GM18502 (cell line): Measurements from ENCODE around the gene GALR1.
"Not testable (repeated sequence)": the region's sequence is repeated elsewhere in the genome, so short reads cannot be mapped to it uniquely, and the experiment has no call there.

Source experiments
- ATAC-seq: cut with Tn5 transposase; IDR thresholded peaks from one replicate; pipeline ENCODE4 v1.9.1; 2021; ENCODE audit warnings: mild to moderate bottlenecking; ENCODE audit not compliant: unreplicated experiment, poor library complexity

GALR1 gene, protein sequence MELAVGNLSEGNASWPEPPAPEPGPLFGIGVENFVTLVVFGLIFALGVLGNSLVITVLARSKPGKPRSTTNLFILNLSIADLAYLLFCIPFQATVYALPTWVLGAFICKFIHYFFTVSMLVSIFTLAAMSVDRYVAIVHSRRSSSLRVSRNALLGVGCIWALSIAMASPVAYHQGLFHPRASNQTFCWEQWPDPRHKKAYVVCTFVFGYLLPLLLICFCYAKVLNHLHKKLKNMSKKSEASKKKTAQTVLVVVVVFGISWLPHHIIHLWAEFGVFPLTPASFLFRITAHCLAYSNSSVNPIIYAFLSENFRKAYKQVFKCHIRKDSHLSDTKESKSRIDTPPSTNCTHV

GRCh38 chr18:77249569-77250500, at the start of gene GALR1:
TSS of gene GALR1 (plus strand) at chr18:77249848. CDS start at chr18:77250549, 701 bp downstream.
- ATAC-seq: no peak

DNA sequence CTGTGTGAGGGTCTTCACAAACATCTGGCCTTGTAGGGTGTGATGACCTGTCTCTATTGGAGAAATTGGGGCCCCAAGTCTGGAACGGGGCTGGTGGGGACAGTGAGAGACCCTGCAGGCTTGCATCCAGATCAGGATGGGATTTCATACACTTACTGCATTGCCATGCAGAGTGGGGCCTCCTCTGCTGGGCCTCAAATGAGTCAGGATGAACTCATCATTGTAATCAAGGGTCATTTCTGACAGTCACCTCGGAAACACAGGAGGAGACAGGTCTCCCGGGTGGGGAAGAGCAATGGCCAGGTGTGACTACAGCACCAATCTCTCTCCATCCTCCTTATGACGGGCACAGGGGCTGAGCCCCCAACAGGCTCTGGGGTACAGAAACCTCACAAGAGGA, 48.1 kb upstream of the GALR1 start:
- no peak for ATAC-seq

- ATAC-seq: no peak
Observed at GRCh38 chr18:77202329-77202728, 47.3 kb upstream of the GALR1 start.

- no peak for ATAC-seq
Observed at GRCh38 chr18:77203071-77203470, 46.6 kb upstream of the GALR1 start.

- ATAC-seq: no peak
Observed at GRCh38 chr18:77203851-77204250, 45.8 kb upstream of the GALR1 start.

DNA sequence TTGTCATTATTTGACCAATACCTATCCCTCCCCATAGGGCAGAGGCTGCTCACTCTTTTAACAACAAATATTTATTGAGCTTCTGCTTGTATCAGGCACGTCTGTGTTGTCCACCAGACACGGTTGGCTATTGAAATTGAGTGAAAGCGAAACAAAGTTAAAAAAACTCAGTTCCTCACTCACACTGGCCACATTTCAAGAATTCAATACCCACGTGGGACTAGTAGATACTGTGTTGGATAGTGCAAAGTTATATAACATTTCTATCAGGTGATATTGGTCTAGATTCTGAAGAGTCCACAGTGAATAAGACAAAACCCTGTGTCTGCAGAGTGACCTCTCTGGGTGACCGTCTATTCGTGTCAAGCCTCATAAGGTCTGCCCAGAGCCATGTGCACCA, 43.9 kb upstream of the GALR1 start:
- ATAC-seq: no peak

DNA sequence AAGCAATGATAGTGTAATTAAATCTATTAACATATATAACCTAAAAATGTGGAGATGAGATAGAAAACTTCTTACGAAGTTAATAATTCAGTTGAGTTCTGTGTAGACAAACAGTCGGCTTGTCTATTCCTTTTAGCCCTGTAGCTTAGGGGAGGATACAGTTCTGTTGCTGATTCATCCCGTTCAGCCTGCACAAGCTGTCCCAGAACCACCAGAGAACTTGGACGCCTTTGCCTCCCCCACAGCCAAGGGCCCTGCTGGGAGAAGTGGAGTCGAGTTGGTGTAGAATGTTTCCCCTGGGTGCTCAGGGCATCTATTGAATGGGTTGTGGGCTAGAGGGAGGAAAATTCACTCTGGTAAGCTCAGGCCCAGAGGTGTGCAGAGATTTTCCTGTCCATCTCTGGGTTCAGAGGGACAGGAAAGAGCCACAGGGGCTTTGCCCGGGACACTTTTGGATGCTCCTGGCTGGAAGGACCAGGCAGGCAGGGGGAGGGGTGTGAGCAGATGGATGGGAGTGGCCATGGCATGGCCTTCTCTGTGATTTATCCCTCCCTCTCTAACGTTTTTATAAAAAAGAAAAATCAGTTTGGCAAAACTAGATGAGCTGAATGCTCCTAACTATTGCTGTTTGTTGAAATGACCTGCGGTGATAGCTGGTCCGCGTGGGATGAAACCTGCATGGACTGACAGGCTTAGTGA, 42.8 kb upstream of the GALR1 start:
- ATAC-seq: no peak

- ATAC-seq: peak; percentile 45
Observed at GRCh38 chr18:77207540-77207939, 42.1 kb upstream of the GALR1 start.

GRCh38 chr18:77208964-77209363, 40.7 kb upstream of the GALR1 start:
- ATAC-seq: peak; percentile 80

DNA sequence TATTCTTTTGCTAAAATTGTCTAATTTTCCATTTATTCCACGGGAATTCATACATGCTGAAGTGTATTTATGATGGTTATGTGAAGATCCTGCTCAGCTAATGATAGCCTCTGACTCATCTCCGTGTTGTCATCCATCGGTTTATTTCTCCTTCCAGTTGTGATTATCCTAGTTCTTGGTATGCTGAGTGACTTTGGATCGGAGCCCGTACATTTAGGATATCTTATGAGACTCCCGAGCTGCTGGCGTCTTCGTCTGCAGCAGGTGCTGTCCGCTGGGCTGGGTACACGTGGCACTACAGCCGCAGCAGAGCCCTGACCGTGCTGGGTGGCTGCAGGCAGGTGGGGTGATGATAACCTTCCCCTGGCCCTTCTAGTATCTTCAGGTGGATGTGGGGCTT, 40.1 kb upstream of the GALR1 start:
- no peak for ATAC-seq

GRCh38 chr18:77210249-77210648, 39.4 kb upstream of the GALR1 start:
- no peak for ATAC-seq

GRCh38 chr18:77218642-77219041, 31.0 kb upstream of the GALR1 start:
- ATAC-seq: no peak

GRCh38 chr18:77220726-77221125, 28.9 kb upstream of the GALR1 start:
- ATAC-seq: no peak

GRCh38 chr18:77222464-77222863, 27.2 kb upstream of the GALR1 start:
- no peak for ATAC-seq

GRCh38 chr18:77223221-77223639, 26.4 kb upstream of the GALR1 start:
- ATAC-seq: no peak

- ATAC-seq: no peak
Observed at GRCh38 chr18:77223653-77224052, 26.0 kb upstream of the GALR1 start.

- ATAC-seq: no peak
Observed at GRCh38 chr18:77230645-77231044, 19.0 kb upstream of the GALR1 start.

GRCh38 chr18:77234504-77235365, 14.9 kb upstream of the GALR1 start:
- ATAC-seq: no peak

- ATAC-seq: not testable (repeated sequence)
Observed at GRCh38 chr18:77239285-77239684, 10.4 kb upstream of the GALR1 start.
